ENCODE measurements around the gene TDRD9.

TDRD9 gene

GRCh38 chr14:104037903-104038302 is 109.6 kb downstream of the TDRD9 start:
- no peak for DNase-seq

DNA sequence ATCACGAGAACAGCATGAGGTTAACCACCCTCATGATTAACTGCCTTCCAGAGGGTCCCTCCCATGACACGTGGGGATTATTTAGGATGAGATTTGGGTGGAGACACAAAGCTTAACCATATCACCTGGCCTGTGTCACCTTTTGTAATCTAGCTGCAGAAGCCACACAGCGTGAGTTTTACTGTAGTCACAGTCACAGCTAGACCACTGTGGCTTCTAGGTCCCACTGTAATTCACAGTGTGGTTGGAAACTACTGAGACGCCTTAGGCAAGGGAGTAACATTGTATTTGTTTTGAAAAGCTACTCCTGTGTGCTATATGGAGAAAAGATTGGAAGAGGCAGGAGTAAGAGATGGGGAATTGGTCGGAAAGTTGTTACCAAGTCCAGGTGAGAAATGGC is 111.0 kb downstream of the TDRD9 start:
- no peak for DNase-seq

- DNase-seq, result no peak
Measured at GRCh38 chr14:104040539-104040938, 112.3 kb downstream of the TDRD9 start.

- no peak for DNase-seq
Measured at GRCh38 chr14:104041430-104042104, 113.3 kb downstream of the TDRD9 start.

DNA sequence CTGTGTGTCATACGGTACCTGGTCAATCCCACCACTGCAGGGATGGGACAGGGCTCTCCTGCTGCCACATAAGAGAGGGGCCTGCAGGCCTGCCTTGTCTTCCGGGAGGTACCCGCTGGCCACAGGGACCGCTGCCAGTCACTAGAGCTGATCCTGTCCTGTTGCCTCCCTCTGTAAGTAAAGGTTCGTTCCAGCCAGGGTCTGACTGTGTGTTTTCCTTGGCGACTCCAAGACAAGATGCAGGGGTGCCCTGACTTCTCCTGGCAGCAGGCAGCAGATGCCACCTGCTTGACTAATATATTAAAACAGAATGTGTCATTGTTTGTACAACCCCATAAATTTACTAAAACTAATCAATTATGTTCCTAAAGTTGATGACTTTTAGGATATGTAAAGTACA is 115.8 kb downstream of the TDRD9 start:
- DNase-seq, result no peak

GRCh38 chr14:104047761-104048160 is 119.5 kb downstream of the TDRD9 start:
- no peak for DNase-seq

- DNase-seq, result no peak
Measured at GRCh38 chr14:104048758-104049507, 120.7 kb downstream of the TDRD9 start.

DNA sequence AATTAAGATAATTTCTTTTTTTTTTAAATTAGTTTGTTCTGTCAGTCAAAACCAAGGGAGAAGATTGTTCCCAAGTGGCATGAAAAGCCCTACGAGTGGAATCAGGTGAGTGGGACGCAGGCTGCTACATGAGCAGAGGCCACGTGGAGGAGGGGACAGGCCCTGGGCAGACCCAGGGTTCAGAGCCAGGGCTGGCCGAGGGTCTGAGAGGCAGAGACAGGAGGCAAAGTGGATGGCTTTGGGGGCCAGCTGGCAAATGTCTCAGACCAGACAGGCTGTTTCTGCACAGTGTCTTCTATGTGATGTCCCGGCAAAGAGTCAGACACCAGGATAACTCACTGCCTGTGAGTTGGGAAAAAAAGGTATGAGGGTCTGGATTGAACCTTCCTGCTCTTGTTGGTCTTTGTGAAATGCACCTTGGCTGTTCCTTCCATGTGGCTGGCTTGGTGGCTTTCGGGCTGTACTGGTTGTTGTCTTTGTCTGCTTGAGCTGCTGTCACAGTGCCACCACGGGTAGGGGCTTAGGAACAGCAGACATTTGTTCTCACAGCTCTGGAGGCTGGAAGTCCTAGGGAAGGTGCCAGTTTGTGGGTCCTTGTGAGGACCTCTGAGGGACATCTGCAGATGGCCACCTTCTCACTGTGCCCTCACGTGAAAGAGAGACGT is 121.5 kb downstream of the TDRD9 start:
- no peak for DNase-seq

- no peak for DNase-seq
Measured at GRCh38 chr14:104051092-104051813, 123.0 kb downstream of the TDRD9 start.

GRCh38 chr14:104054222-104054905 is 126.1 kb downstream of the TDRD9 start:
- no peak for DNase-seq

GRCh38 chr14:104062281-104062680 is 134.0 kb downstream of the TDRD9 start:
- DNase-seq, result no peak

- no peak for DNase-seq
Measured at GRCh38 chr14:104064003-104064402, 135.7 kb downstream of the TDRD9 start.

- no peak for DNase-seq
Measured at GRCh38 chr14:104066279-104066678, 138.0 kb downstream of the TDRD9 start.

DNA sequence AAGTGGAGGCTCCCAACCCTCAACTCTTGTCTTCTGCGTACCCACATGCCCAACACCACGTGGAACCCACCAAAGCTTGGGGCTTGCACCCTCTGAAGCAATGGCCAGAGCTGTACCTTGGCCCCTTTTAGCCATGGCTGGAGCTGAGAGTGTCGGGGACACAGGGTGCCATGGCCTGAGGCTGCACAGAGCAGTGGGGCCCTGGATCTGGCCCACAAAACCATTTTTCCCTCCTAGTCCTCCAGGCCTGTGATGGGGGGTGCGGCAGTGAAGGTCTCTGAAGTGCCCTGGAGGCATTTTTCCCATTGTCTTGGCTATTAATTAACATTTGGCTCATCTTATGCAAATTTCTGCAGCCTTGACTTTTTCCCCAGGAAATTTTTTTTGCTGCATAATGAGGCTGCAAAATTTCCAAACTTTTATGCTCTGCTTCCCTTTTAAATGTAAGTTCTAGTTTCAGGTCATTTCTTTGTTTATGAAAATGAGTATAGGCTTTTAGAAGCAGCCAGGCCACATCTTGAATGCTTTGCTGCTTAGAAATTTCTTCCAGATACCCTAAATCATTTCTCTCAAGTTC is 138.6 kb downstream of the TDRD9 start:
- no peak for DNase-seq

DNA sequence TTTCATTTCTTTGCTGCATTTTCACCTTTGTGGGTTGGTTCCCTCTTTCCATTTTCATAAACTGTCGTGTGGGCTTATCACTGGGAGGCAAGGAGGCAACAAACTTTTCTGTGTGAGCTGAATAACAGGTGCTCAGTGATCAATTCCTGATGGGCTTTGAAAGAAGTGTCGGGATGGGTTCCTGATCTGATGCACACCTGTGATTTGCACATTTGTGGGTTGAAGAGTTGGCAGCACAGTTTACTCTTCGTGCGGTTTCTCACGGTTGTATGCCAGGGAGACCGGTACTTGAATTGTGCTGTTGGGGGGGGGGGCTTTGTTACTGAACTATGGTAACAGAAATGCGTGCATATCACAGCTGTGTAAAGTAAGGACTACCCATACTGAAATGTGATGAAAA is 141.3 kb downstream of the TDRD9 start:
- DNase-seq, result no peak

- DNase-seq, result no peak
Measured at GRCh38 chr14:104072586-104072985, 144.3 kb downstream of the TDRD9 start.

- no peak for DNase-seq
Measured at GRCh38 chr14:104073764-104074163, 145.5 kb downstream of the TDRD9 start.

DNA sequence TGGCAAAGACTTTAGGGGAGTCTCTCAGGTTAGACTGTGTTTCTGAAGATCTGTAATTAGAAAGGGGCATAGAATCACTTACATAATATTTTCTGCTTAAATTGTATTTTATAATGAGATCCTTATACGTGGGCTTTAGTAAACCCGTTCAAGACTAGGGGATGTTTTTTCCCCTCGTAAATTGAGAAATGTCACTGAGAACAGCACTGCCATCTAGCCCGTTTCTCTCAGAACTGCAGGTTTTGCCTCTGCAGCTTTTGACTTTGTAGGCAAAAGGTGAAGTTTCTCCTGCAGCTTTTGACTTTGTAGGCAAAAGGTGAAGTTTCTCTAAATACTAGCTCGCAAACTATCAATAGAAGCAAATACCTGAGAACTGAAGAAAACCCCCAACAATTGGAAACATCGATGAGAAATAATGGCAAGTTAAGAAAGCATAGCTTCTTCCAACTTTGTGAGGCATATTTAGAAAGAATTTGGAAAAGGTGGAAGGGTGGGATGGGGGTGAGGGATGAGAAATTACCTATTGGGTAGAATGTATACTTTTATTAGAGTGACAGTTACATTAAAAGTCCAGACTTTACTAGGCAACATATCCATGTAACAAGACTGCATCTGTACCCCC is 147.4 kb downstream of the TDRD9 start:
- DNase-seq, result peak; percentile 2

- DNase-seq, result no peak
Measured at GRCh38 chr14:104076743-104077142, 148.5 kb downstream of the TDRD9 start.

DNA sequence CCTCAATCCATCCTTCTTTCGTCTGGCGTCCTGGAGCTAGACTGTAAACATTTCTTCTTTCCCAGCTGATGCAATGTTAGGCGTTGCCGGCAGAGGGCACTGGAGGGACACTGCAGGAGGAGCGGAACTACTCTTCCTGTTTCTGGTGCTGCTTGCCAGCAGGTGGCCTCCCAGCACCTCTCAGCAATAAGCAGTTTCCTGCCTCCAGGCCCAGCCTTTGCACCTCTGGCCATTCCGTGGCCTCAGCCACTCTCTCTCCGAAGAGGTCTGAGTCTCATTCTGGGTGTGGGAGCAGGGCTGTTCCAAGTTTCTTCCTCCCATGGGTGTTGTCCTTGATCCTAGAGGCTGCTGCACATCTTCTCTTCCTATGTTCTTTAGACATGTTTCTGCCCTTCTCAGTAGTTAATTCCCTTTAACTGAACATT is 149.8 kb downstream of the TDRD9 start:
- DNase-seq, result peak; percentile 82

DNA sequence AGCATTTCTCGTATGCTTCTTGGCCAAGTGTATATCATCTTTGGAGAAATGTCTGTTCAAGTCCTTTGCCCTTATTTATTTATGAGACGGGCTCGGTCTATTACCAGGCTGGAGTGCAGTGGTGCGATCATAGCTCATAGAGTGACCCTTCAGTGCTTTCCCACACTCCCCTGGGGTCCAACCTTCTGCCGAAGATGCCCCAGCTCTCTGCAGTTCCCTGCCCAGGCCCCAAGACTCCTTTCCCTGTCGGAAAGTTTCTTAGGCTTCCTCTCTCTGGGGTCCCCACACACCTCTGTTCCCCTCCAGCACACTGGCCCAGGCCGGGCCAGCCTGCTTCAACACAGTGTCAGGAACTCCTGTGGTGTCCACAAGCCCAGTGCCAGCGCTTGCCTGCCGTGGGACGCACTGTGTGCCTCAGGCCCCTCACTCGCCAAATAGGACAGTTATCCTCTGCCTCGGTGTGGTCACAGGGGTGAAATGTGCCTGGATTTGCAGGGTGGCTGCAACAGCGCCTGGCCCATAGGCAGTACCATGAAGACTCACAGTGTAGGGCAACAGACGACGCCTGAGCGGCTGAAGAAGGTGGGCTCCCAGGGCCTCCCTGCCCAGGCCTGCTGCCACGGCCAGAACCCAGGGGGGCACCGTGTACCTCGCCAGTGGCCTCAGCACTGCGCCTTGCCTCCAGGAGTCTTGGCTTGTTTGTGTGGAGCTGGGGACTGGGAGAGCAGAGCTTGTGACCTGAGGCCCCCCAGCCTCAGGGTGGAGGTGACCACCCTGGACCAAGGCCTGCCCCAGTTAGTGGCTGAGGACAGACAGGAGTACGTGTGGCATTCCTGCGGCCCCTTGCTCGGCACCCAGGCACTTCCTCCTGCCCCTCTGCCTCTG is 152.4 kb downstream of the TDRD9 start:
- no peak for DNase-seq

Data from NCI-H1105 treated with DMSO at 0.1 percent for 48 hours (cell line).